MM.1S (cell line): ENCODE results near the gene SLU7.

Experiments used
- CTCF ChIP-seq: fragments of 300-600 bp; sonication (generic); IDR thresholded peaks from 2 replicates; pipeline ENCODE4 v1.5.1; 2016; ENCODE audit warnings: antibody characterized with exemption, low read length, mixed read lengths
- EZH2 ChIP-seq: fragments of 300-600 bp; sonication (generic); optimal IDR thresholded peaks from 2 replicates; pipeline ENCODE3; 2017; ENCODE audit warnings: low read depth, mild to moderate bottlenecking, antibody characterized with exemption, low read length, mixed read lengths

- TF ChIP-seq CTCF (no peak), EZH2 (no peak)
Measured at GRCh38 chr5:160359816-160360215, 59.1 kb downstream of the SLU7 start.
